GM18868 (cell line): ENCODE data around the gene GRB7.
"Not testable (repeated sequence)": the region's sequence is repeated elsewhere in the genome, so short reads cannot be mapped to it uniquely, and the experiment has no call there.

Source experiments
- ATAC-seq: cut with Tn5 transposase; IDR thresholded peaks from one replicate; pipeline ENCODE4 v1.9.1; 2021; ENCODE audit warnings: mild to moderate bottlenecking, moderate library complexity; ENCODE audit not compliant: unreplicated experiment

GRB7 gene

DNA sequence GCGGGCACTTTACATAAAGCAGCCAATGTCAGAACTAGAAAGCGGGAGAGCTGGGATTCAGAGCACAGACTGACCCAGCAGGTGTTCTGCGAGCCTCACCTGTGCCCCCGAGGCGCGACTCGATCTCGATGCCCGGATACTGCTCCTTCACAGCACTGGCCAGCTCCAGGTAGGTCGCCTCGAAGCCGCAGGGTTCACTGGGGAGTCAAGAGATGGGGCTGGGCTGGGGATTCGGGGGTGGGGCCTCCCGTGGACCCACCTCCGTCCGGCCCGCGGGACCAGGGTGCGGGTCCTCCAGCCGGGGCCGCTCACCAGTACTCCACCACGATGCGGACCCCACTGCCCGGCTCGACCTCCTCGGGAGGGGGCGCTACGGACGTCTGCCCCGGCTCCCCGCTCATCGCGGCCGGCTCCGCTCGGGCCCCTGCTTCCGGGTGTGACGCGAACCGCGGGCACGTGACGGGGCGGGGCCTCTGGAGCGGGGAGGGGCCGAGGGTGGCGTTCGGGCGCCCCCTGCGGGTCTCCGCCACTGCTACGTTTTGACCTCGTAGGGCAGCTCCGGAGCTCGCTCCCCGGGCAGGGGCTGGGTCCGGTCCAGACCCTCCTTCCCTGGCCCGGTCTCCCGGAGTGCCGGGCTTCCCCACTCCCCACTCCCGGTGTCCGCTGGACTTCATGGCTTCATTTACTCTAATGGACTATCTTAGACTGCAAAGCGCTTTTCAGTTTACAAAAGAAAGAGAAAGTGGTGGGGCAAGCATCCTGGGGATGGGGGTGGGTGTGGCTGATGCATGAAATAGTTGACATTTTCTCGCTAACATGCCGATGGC lies 7.4 kb upstream of the GRB7 start, which contains the start of gene MIEN1:
MIEN1 (minus strand) TSS at position 438 of the 827 bp plus-strand sequence; CDS start at position 401, 37 bp downstream.
- ATAC-seq, result peak; percentile 85

DNA sequence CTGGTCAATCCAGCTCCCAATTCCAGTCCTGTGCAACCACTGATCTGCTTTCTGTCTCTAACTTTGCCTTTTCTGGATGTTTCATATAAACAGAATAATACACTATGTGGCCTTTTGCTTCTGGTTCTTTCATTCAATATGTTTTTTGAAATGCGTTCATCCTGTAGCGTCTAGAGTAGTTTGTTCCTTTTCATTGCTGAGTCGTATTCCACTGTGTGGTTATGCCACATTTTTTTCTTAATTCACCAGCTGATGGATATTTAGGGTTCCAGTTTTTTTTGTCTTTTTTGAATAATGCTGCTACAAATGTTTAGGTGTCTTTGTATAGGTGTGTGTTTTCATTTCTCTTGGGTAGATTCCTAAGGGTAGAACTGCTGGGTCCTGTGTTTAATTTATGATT lies 5.2 kb upstream of the GRB7 start:
- no peak for ATAC-seq

DNA sequence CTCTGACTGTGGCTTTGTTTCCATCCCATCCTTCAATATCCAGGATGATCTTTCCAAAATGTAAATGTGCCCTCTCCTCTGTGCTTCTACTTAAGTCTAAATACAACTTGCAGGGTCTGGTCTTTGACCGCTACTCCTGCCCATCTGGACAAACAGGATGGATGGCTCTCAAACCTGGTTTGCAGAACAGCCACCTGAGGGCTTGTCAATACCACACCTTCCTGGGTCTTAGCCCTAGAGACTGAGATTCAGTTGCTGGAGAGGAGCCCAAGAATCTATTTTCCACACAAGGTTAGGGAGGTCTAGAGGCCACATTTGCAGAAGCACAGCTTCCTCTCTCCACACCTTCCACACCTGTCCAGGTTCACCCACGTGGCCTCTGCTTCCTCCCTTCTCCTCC lies 1.9 kb upstream of the GRB7 start:
- ATAC-seq, result no peak

DNA sequence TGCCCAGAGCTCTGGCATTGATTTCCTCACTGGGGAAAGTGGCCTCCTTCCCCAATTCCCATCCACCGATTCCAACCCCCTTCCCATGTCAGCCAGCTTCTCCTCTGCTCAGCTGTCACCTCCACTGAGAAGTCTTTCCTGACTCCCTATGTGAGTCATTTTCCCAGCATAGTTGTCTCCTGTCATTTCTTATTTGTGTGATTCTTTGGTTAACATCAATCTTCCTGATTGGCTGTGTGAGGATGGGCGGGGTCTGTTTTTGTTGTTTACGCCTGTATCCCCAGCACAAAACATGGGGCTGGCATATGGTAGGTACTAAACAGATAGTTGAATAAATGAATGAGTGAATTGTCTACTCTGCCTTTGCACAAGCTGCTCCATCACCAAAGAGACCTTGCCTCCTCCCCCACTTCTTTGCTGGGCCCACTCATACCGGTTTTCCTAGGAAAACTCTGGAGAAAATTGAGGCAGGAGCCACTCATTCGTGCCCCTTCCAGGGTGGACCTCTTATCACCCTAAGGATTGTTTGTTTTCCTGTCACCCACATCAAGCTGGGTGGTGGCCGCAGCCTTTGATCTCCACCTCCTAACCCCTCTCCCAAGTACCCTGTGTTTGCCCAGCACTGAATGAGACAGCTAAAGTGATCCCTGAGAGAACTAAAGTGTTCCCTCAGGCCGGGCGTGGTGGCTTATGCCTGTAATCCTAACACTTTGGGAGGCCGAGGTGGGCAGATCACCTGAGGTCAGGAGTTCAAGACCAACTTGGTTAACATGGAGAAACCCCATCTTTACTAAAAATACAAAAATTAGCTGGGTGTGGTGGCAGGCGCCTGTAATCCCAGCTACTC lies 1.2 kb upstream of the GRB7 start:
- ATAC-seq, result no peak

DNA sequence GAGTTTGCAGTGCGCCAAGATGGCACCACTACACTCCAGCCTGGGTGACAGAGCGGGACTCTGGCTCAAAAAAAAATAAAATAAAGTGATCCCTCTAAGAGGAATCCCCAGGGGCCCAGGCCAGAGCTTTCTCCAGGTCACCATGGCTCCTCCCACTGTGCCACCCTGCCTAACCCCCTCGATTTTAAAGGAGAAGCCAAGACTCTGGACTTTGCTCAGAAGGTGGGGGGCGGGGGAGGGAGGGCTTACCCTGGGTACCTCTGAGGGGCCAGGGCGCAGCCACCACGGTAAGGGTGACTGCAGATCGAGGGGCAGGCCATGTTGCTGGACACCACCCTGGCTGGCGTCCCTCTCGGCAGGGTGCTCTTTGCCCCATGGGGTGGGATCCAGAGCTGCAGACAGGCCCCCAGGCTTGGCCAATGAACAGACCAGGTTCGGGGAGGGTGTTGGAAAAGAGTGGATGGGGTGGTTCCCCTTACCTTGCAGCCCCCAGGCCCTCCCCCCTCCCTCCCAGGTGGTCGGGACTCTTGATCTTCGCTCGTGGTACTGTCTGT lies 455 bp upstream of the GRB7 start:
- ATAC-seq, result no peak

DNA sequence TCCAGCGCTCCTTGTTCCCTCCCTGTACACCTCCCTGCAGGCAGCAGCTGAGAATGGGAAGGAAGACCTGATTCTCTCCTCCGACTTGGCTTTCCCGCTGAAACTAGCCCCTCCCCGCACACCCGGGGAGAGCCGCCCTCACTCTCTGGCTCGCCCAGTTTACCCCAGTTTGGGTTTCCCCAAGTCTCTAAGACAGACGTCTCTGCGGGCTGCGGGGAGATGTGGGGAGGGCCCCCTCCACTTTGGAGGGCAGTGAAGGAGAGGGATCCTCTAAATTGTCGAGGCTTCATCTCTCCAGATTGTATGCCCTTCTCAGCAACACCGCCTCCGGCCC lies 797 bp downstream of the GRB7 start:
- ATAC-seq, result no peak

DNA sequence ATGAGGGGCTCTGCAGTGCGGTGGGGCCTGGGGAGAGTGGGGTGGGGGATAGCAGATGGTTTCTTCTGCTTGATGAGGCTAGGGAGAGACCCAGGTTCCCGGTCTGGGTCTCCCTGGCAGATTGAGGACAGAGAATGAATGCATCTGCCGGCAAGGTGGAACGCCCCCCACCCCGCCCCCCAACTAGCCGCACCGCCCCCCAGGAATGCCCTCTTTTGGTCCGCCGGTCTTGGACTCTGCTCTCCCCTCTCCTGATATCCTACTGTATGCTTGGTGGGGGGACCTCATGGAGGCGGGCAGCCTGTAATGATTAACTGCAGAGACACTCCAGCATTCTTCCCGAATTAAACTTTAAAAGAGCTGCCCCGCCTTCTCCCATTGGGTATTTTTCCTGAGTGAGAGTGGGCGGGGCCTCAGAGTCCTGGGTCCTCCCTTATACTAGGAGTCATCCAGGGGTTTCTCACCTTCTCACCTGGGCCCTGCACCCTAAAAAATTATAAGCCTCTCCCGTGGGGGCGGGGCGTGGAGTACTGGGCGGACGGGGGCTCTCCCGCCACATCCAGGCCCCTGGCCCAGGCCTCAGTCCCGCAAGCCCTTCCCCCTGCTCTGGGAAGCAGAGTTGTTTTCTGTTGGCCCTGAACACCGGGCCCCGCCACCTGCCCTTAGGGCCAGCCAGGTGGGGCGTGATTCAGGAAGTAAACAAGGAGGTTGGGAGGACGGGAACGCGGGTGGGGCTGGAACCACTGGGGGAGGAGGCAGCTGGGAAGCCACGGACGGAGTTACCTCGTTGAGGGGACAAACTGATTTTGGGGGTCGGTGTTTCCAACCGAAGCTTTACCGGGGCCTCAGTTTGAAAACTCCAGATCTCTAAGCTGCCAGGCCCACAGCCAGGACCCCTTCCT lies 1.5 kb downstream of the GRB7 start:
- no peak for ATAC-seq

DNA sequence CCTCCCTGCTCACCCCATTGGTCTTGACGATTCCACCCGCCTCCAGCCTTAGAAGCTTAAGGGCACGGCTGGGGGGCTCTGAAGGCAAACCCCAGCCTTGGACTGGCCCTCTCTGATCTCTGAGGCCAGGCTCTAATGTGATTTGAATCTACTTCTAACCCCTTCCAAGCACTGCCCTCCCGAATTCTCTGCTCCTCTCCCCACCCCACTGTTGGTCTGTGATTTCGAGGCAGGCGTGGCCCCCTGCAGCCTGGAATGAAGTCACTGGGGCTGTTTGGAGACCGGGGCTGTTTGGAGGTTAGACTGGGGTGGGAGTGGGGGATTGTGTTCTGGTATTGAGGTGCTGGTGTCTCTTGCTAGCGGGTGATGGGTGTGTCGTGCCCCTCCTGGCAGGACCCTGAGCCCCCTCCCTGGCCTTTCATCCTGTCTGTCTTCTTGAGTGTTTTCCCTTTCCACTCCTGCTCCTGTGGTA lies 2.2 kb downstream of the GRB7 start:
- no peak for ATAC-seq

DNA sequence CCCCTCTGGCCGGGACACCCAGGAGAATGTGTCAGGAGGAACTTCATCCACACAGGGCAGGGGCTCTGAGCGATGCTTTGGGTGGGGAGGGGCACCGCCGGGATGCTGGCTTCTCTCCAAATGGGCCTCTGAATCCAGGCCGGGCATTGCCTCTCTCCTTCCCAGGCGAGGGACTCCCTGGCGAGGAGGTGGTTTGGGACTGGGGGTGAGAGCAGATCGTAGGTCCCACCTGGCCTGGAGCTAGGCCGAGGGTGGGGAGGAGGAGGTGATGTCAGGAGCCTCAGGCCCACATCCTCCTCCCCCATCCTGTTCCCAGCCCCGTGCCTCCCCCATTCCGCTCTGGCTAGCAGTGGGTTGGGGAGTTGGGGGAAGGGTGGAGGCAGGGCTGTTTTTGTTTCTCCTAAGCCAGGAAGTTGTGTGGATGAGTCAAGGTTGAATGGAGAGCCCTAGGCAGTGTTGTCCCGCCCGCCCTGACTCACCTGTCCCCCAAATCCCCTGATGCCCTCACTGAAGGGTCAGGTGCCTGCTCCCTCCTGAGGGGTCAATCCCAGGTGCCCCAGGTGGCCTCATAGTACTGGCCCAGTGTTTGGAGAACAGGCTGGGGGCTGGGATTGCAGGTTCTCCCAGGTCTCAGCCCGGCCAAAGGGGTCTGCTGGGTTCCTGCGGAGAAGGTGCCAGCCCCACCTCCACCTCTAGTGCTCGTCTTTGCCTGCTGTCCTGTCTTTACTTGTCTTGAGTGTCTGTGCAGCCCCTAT lies 2.8 kb downstream of the GRB7 start:
- no peak for ATAC-seq

DNA sequence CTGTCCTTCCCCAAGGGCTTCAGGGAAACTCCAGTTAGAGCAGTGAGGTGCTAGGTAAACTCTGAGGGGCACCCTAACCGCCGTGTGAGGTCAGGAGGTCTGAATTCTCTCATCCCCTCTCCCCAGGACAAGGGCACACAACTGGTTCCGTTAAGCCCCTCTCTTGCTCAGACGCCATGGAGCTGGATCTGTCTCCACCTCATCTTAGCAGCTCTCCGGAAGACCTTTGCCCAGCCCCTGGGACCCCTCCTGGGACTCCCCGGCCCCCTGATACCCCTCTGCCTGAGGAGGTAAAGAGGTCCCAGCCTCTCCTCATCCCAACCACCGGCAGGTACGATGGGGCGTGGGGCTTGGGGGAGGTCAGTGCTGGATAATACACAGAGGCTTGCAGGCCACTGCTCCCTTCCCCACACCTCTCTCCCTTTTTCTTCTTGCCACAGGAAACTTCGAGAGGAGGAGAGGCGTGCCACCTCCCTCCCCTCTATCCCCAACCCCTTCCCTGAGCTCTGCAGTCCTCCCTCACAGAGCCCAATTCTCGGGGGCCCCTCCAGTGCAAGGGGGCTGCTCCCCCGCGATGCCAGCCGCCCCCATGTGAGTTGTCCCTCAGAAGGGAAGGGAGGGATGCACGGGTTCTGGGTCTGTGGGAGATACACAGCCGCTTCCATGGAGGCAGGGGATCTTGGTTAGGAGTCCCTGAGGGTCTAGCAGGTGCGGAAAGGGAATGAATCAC lies 4.6 kb downstream of the GRB7 start:
- no peak for ATAC-seq

DNA sequence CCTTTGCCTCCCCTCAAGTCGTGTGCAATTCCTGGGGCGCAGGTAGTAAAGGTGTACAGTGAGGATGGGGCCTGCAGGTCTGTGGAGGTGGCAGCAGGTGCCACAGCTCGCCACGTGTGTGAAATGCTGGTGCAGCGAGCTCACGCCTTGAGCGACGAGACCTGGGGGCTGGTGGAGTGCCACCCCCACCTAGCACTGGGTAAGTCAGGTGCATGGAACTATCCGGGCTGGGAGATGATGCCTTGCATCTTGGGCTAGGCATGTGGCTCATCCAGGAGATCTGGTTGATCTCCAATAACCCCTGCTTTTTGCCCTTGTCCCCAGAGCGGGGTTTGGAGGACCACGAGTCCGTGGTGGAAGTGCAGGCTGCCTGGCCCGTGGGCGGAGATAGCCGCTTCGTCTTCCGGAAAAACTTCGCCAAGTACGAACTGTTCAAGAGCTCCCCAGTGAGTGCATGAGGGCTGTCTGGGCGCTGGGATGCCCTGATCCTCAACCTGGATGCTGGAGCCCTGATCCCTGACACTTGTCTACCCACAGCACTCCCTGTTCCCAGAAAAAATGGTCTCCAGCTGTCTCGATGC lies 5.2 kb downstream of the GRB7 start:
- ATAC-seq, result no peak

DNA sequence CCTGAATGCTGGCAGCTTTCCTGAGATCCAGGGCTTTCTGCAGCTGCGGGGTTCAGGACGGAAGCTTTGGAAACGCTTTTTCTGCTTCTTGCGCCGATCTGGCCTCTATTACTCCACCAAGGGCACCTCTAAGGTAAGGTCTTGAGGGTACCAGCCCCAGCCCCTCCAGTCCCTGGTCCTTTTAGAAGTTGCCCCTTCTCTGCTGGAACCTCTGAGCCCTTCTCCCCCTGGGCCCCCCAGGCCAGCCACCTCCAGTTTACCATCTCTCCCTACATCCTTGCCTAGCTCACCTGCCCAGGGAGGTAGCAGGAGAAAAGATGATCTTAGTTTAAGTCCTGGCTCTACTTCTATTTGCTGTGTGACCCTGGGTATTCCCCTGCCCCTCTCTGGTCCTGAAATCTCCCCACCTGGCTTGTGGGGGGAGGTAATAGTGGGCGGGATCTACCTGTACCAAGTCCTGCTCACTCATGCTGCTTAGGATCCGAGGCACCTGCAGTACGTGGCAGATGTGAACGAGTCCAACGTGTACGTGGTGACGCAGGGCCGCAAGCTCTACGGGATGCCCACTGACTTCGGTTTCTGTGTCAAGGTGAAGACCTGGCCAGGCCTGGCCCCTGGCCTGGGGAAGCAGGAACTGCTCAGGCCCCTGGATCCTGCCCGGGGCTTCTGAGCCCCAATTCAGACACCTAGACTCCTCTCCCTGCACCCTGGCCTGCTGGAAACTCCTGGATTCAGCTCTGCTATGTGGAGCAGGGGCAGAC lies 6.5 kb downstream of the GRB7 start:
- no peak for ATAC-seq

DNA sequence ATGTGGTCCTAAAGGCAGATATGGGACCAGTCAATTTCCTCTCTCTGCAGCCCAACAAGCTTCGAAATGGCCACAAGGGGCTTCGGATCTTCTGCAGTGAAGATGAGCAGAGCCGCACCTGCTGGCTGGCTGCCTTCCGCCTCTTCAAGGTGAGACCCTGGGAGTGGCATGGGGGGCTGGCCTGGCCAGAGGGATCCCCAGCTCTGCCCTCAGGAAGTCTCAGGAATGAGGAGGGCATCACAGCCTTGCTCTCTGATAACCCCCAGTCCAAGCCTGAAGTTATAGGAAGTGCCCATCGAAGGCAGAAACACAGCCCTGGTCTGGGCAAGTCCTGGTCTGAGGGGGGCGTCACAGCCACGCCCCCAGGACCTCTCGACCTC lies 7.1 kb downstream of the GRB7 start:
- no peak for ATAC-seq

DNA sequence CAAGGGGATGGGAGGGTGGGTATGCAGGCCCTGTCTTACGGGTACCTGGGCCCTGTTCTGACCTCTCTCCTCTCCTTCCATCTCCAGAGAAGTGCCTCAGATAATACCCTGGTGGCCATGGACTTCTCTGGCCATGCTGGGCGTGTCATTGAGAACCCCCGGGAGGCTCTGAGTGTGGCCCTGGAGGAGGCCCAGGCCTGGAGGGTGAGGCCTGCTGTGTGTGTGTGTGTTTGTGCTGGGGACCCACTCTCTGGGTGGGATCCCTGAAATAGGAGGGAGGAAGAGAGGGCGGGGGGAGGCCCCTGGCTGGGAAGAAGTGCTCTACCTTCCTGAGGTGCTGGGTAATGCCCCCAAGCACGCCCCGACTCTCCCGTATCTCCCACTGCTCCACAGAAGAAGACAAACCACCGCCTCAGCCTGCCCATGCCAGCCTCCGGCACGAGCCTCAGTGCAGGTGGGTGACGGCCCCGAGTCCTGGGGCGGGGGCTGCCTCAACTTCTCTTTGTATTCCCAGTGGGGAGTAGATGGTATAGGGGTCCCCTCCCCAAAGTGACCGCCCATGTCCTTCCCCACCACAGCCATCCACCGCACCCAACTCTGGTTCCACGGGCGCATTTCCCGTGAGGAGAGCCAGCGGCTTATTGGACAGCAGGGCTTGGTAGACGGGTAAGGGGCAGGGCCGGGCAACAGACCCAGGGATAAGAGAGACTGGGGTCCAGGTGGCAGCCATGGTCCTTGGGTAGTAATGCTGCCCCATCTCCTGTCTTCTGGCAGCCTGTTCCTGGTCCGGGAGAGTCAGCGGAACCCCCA lies 7.8 kb downstream of the GRB7 start:
- no peak for ATAC-seq

DNA sequence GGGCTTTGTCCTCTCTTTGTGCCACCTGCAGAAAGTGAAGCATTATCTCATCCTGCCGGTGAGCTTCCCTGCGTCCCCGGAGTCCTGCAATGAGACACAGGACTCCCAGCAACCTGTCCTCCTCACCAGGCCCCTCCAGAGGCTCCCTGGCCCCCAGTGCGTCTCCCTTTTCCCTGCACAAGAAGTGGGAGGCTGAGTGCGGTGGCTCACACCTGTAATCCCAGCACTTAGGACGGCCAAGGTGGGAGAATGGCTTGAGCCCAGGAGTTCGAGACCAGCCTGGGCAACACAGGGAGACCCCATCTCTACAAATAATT lies 8.4 kb downstream of the GRB7 start:
- ATAC-seq, result no peak

DNA sequence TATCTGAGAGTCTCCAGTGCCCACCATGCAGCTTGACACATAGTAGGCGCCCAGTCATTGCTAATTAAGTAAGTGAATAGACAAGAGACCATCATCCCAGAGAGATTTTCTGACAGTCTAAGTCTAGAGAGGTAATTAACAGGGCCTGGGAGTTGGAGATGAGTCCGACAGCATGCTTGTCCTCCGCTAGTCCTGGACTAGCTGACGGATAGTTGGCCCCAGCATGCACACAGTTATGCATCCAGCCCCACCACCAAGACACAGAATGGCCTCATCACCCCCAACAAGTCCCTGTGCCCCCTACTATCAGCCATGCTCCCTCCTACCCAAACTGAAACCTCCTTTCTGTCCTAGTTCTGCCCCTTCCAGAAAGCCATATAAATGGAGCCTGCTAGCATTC lies 10.0 kb downstream of the GRB7 start:
- ATAC-seq, result no peak

DNA sequence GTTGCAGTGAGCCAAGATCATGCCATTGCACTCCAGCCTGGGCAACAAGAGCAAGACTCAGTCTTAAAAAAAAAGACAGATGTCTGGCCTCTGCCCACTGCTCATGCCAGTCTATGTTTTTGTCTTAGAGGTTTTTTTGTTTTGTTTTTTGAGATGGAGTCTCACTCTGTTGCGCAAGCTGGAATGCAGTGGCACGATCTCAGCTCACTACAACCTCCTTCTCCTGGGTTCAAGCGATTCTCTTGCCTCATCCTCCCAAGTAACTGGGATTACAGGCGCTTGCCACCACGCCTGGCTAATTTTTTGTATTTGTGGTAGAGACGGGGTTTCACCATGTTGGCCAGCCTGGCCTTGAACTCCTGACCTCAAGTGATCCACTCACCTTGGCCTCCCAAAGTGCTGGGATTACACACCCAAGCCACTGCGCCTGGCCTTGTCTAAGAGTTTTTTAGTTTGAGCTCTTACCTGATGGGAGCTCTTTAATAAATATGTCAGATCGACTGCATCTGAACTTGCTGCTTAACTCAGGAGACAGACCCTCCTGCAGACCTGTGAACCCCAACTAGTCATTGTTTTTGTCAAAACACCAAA lies 10.8 kb downstream of the GRB7 start:
- ATAC-seq, result not testable (repeated sequence)
